ENCODE measurements around the gene BAK1. TPM values are rescaled to one million over a fixed set of nuclear protein-coding genes. Genes with fewer than 3 reads are reported as not detected.

Gene BAK1
- total and polyA plus RNA-seq, 2 of the 13 experiments (the other 11 are each of a cell fraction or from before 2014, with no cell fraction given) = 15.0 to 23.8 TPM

- TF ChIP-seq TGIF2 (CRISPR knock-in tag; IDR thresholded peaks at IDR 0.05) = no peak
- TF ChIP-seq HOXA9 (CRISPR knock-in tag; IDR thresholded peaks at IDR 0.05; ENCODE audit: borderline replicate concordance) = no peak
- TF ChIP-seq ZNF773 (CRISPR knock-in tag; IDR thresholded peaks at IDR 0.05; ENCODE audit: borderline replicate concordance) = no peak
- TF ChIP-seq KMT2B (CRISPR knock-in tag; IDR thresholded peaks at IDR 0.05) = peak; percentile 73
- peak; percentile 44; the same call in 1 of the 2 replicates for TF ChIP-seq GMEB1 (CRISPR knock-in tag; IDR thresholded peaks at IDR 0.05; ENCODE audit: borderline replicate concordance)
- peak; percentile 55; the same call in 1 of the 2 replicates for TF ChIP-seq TOPORS (CRISPR knock-in tag; IDR thresholded peaks at IDR 0.05)
- TF ChIP-seq SNRNP70 (IDR thresholded peaks at IDR 0.05; ENCODE audit: low read depth, low read length) = no peak
- no peak for TF ChIP-seq ZNF572 (CRISPR knock-in tag; IDR thresholded peaks at IDR 0.05)
- no peak for TF ChIP-seq ZNF720 (CRISPR knock-in tag; IDR thresholded peaks at IDR 0.05)
- no peak; the same call in 1 of the 2 replicates for TF ChIP-seq ATF2 (CRISPR knock-in tag; IDR thresholded peaks at IDR 0.05)
- peak; percentile 76; the same call in 1 of the 2 replicates for TF ChIP-seq MXD4 (CRISPR knock-in tag; IDR thresholded peaks at IDR 0.05)
- TF ChIP-seq ZNF143 (CRISPR knock-in tag; IDR thresholded peaks at IDR 0.05) = 0 out of 2 replicates have a peak, but pooled peaks have one; percentile 32
- TF ChIP-seq GTF3A (CRISPR knock-in tag; conservative IDR thresholded peaks at IDR 0.05) = peak; percentile 74; the same call in 1 of the 2 replicates
- no peak for TF ChIP-seq KLF6 (CRISPR knock-in tag; IDR thresholded peaks at IDR 0.05)
- TF ChIP-seq ZNF232 (CRISPR knock-in tag; IDR thresholded peaks at IDR 0.05; ENCODE audit: borderline replicate concordance) = peak; percentile 73; the same call in 1 of the 2 replicates
- no peak for TF ChIP-seq ZNF468 (CRISPR knock-in tag; IDR thresholded peaks at IDR 0.05)
- 0 out of 2 replicates have a peak, but pooled peaks have one; percentile 14 for TF ChIP-seq JUN (CRISPR knock-in tag; IDR thresholded peaks at IDR 0.05)
- TF ChIP-seq, protein P1, sequence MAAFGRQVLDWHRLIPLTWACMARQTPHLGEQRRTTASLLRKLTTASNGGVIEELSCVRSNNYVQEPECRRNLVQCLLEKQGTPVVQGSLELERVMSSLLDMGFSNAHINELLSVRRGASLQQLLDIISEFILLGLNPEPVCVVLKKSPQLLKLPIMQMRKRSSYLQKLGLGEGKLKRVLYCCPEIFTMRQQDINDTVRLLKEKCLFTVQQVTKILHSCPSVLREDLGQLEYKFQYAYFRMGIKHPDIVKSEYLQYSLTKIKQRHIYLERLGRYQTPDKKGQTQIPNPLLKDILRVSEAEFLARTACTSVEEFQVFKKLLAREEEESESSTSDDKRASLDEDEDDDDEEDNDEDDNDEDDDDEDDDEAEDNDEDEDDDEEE (CRISPR knock-in tag; IDR thresholded peaks at IDR 0.05) = no peak
- no peak for TF ChIP-seq MAFG (CRISPR knock-in tag; IDR thresholded peaks at IDR 0.05)
- no peak for TF ChIP-seq ZNF329 (CRISPR knock-in tag; IDR thresholded peaks at IDR 0.05; ENCODE audit: low read depth)
- TF ChIP-seq ZNF768 (CRISPR knock-in tag; IDR thresholded peaks at IDR 0.05) = no peak
- no peak; the same call in 1 of the 2 replicates for TF ChIP-seq KDM4B (CRISPR knock-in tag; IDR thresholded peaks at IDR 0.05)
- no peak for TF ChIP-seq SSRP1 (CRISPR knock-in tag; IDR thresholded peaks at IDR 0.05)
- TF ChIP-seq BRD4 (CRISPR knock-in tag; IDR thresholded peaks at IDR 0.05) = 0 out of 2 replicates have a peak, but pooled peaks have one; percentile 42
- no peak for TF ChIP-seq BRCA1 (CRISPR knock-in tag; IDR thresholded peaks at IDR 0.05)
- no peak for TF ChIP-seq AGO1 (IDR thresholded peaks at IDR 0.05; ENCODE audit: low read depth, low read length, poor library complexity, severe bottlenecking)
- no peak for TF ChIP-seq ZNF557 (CRISPR knock-in tag; IDR thresholded peaks at IDR 0.05)
- no peak for TF ChIP-seq FOXA1 (IDR thresholded peaks at IDR 0.05)
- peak; percentile 65; the same call in 1 of the 2 replicates for TF ChIP-seq FOXA1 (CRISPR knock-in tag; IDR thresholded peaks at IDR 0.05)
These were observed at the start of gene BAK1 (continued) for GRCh38 chr6:33579828-33580714.

Data from HepG2 (cell line).